Loucy (cell line): ENCODE data around the gene SIGLEC10.

ENCODE experiments used
- H2AFZ ChIP-seq: fragments of 200-600 bp; sonication (generic); 2 replicates; pipeline ENCODE4 v1.6.0; 2016; ENCODE audit warnings: antibody characterized with exemption, mild to moderate bottlenecking, low read length, moderate library complexity
- H3F3A ChIP-seq: fragments of 200-600 bp; 2 replicates; pipeline ENCODE4 v1.6.0; 2016; ENCODE audit warnings: antibody characterized with exemption, low read depth, mild to moderate bottlenecking
- H3K27me3 ChIP-seq: fragments of 200-600 bp; sonication (generic); 2 replicates; pipeline ENCODE4 v1.6.1; 2014; ENCODE audit warnings: low read length, mild to moderate bottlenecking; ENCODE audit not compliant: insufficient read depth, poor library complexity, severe bottlenecking
- H3K36me3 ChIP-seq: fragments of 200-600 bp; sonication (generic); 2 replicates; pipeline ENCODE4 v1.6.1; 2016; ENCODE audit warnings: low read length; ENCODE audit not compliant: insufficient read depth
- H3K4me1 ChIP-seq: fragments of 200-600 bp; sonication (generic); 2 replicates; pipeline ENCODE4 v1.5.1; 2014; ENCODE audit warnings: low read length, mild to moderate bottlenecking; ENCODE audit not compliant: insufficient read depth, poor library complexity, severe bottlenecking
- H3K4me2 ChIP-seq: fragments of 200-600 bp; sonication (generic); 2 replicates; pipeline ENCODE4 v1.6.0; 2014; ENCODE audit warnings: antibody characterized with exemption, low read length, low read depth, mild to moderate bottlenecking; ENCODE audit not compliant: poor library complexity, severe bottlenecking
- H3K4me3 ChIP-seq: fragments of 200-600 bp; sonication (generic); 2 replicates; pipeline ENCODE4 v1.5.1; 2014; ENCODE audit warnings: low read length, mild to moderate bottlenecking, mixed read lengths; ENCODE audit not compliant: poor library complexity, severe bottlenecking
- H3K79me2 ChIP-seq: fragments of 200-600 bp; sonication (generic); 2 replicates; pipeline ENCODE4 v1.6.1; 2014; ENCODE audit warnings: low read length; ENCODE audit not compliant: insufficient read depth
- H3K9ac ChIP-seq: fragments of 200-600 bp; sonication (generic); 2 replicates; pipeline ENCODE4 v1.6.0; 2014; ENCODE audit warnings: mild to moderate bottlenecking, low read depth, low read length, moderate library complexity; ENCODE audit not compliant: poor library complexity, severe bottlenecking
- H3K9me2 ChIP-seq: fragments of 200-600 bp; sonication (generic); replicated peaks from 2 replicates; pipeline ENCODE4 v1.6.1; 2016; ENCODE audit warnings: low read depth, low read length, mixed read lengths
- H3K9me3 ChIP-seq: fragments of 200-600 bp; sonication (generic); 2 replicates; pipeline ENCODE4 v1.6.1; 2014; ENCODE audit warnings: mild to moderate bottlenecking, antibody characterized with exemption, low read length, low read depth; ENCODE audit not compliant: insufficient read depth
- H4K20me1 ChIP-seq: fragments of 200-600 bp; sonication (generic); 2 replicates; pipeline ENCODE4 v1.6.0; 2014; ENCODE audit warnings: antibody characterized with exemption, low read length, mild to moderate bottlenecking; ENCODE audit not compliant: insufficient read depth, poor library complexity, severe bottlenecking
- CTCF ChIP-seq: fragments of 200-600 bp; sonication (generic); conservative IDR thresholded peaks from 2 replicates; pipeline ENCODE4 v1.5.1; 2014; ENCODE audit warnings: mild to moderate bottlenecking, antibody characterized with exemption, low read length
- EZH2phosphoT487 ChIP-seq: fragments of 200-600 bp; IDR thresholded peaks from 2 replicates; pipeline ENCODE4 v1.6.1; 2018; ENCODE audit warnings: antibody characterized with exemption, mild to moderate bottlenecking, moderate library complexity, borderline replicate concordance

The SIGLEC10 gene

GRCh38 chr19:51431124-51431523, 13.7 kb upstream of the SIGLEC10 start:
- Histone ChIP-seq H3K4me1 (no peaks in the 10 kb centered on the region), H4K20me1 (no peaks in the 10 kb centered on the region), H3K9me3 (no peaks in the 10 kb centered on the region), H3K4me2 (no peak overlapping the region), H3K9ac (no peak overlapping the region), H3F3A (no peaks in the 10 kb centered on the region), H2AFZ (no peak overlapping the region), H3K79me2 (no peaks in the 10 kb centered on the region), H3K27me3 (no peaks in the 10 kb centered on the region), H3K9me2 (no peaks in the 10 kb centered on the region), H3K36me3 (no peaks in the 10 kb centered on the region), H3K4me3 (no peak overlapping the region)
- TF ChIP-seq CTCF (no peak), EZH2phosphoT487 (no peak)

- Histone ChIP-seq H3K36me3 (no peaks in the 10 kb centered on the region), H3F3A (no peaks in the 10 kb centered on the region), H3K27me3 (no peaks in the 10 kb centered on the region), H3K4me3 (no peak overlapping the region), H3K4me2 (no peak overlapping the region), H3K9me2 (no peaks in the 10 kb centered on the region), H4K20me1 (no peaks in the 10 kb centered on the region), H3K4me1 (no peaks in the 10 kb centered on the region), H3K9ac (no peak overlapping the region), H3K9me3 (no peaks in the 10 kb centered on the region), H3K79me2 (no peaks in the 10 kb centered on the region), H2AFZ (no peak overlapping the region)
- TF ChIP-seq EZH2phosphoT487, result no peak
- TF ChIP-seq CTCF, result no peak
These were observed 12.8 kb upstream of the SIGLEC10 start for GRCh38 chr19:51430221-51430620.

- Histone ChIP-seq H2AFZ (no peak overlapping the region), H4K20me1 (no peaks in the 10 kb centered on the region), H3F3A (no peaks in the 10 kb centered on the region), H3K9me2 (no peaks in the 10 kb centered on the region), H3K9ac (no peak overlapping the region), H3K27me3 (no peaks in the 10 kb centered on the region), H3K79me2 (no peaks in the 10 kb centered on the region), H3K4me3 (no peak overlapping the region), H3K4me1 (no peaks in the 10 kb centered on the region), H3K36me3 (no peaks in the 10 kb centered on the region), H3K9me3 (no peaks in the 10 kb centered on the region), H3K4me2 (no peak overlapping the region)
- TF ChIP-seq EZH2phosphoT487 (no peak), CTCF (no peak)
These were observed 9.8 kb upstream of the SIGLEC10 start for GRCh38 chr19:51427201-51427600.
